Colonic mucosa (tissue), 4 donors: ENCODE measurements around the gene GPR156. TPM values are rescaled to one million over a fixed set of nuclear protein-coding genes. Genes with fewer than 3 reads are reported as not detected.
"Not testable (repeated sequence)": the region's sequence is repeated elsewhere in the genome, so short reads cannot be mapped to it uniquely, and the experiment has no call there.

Experiments
- DNase-seq: peaks from one replicate; pipeline ENCODE4 v3.0.0-alpha.2; 2020
- H3K27ac ChIP-seq: fragments of 200-600 bp; one replicate; pipeline ENCODE4 v1.8.0; 2021
- H3K27me3 ChIP-seq: fragments of 200-600 bp; one replicate; pipeline ENCODE4 v1.8.0; 2021
- H3K36me3 ChIP-seq: fragments of 200-600 bp; one replicate; pipeline ENCODE4 v1.8.0; 2021
- H3K4me1 ChIP-seq: fragments of 200-600 bp; one replicate; pipeline ENCODE4 v1.8.0; 2021; ENCODE audit warnings: mild to moderate bottlenecking
- H3K4me3 ChIP-seq: fragments of 200-600 bp; one replicate; pipeline ENCODE4 v1.8.0; 2021
- H3K9ac ChIP-seq, 2 donors: one replicate each; pipeline ENCODE4 v1.7.0; 2013; ENCODE audit warnings: control low read depth in 2 of 2, low read depth in 2 of 2, low read length in 2 of 2
- H3K9me3 ChIP-seq: fragments of 200-600 bp; one replicate; pipeline ENCODE4 v1.8.0; 2021
- intact Hi-C: fragments of 100-400 bp; cut with DNase I; formaldehyde crosslinking; loops from one replicate; pipeline ENCODE4 v1.14.1; 2022
- total RNA-seq, 2 donors: library from RNA; stranded (reverse); fragmentation: NEBNext Ultra II Directional in 1 of 2; extraction: Animal tissue kit (Norgen Biotek cat#: 25700) in 1 of 2; gene quantifications; one replicate each; pipeline ENCODE4 v1.2.1, GENCODE V29; 2021
- TF ChIP-seq, protein P1 (sequence below): fragments of 200-600 bp; IDR thresholded peaks from one replicate; pipeline ENCODE4 v1.8.0; 2022; ENCODE audit warnings: antibody characterized with exemption, mild to moderate bottlenecking
- donor health status: healthy.
- donor health status: DM: no; HTN: no; CAD: no.
- donor health status: DM: no; HTN: no; CAD: no.

Gene GPR156
- total RNA-seq, 2 donors from 2014 or later: 0.07 TPM; not detected in 1

GRCh38 chr3:120160050-120160449, 125.0 kb downstream of the GPR156 start:
- Histone ChIP-seq H3K9me3 (peaks cover under 1% of the 10 kb centered on the region), H3K27me3 (no peaks in the 10 kb centered on the region), H3K9ac (no peak overlapping the region), H3K36me3 (no peaks in the 10 kb centered on the region), H3K4me1 (no peaks in the 10 kb centered on the region), H3K27ac (no peak overlapping the region), H3K4me3 (no peak overlapping the region)
- intact Hi-C loops: no loop called here
- peak; percentile 38 for DNase-seq
- TF ChIP-seq, protein P1, sequence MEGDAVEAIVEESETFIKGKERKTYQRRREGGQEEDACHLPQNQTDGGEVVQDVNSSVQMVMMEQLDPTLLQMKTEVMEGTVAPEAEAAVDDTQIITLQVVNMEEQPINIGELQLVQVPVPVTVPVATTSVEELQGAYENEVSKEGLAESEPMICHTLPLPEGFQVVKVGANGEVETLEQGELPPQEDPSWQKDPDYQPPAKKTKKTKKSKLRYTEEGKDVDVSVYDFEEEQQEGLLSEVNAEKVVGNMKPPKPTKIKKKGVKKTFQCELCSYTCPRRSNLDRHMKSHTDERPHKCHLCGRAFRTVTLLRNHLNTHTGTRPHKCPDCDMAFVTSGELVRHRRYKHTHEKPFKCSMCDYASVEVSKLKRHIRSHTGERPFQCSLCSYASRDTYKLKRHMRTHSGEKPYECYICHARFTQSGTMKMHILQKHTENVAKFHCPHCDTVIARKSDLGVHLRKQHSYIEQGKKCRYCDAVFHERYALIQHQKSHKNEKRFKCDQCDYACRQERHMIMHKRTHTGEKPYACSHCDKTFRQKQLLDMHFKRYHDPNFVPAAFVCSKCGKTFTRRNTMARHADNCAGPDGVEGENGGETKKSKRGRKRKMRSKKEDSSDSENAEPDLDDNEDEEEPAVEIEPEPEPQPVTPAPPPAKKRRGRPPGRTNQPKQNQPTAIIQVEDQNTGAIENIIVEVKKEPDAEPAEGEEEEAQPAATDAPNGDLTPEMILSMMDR: no peak

GRCh38 chr3:120157681-120158080, 127.3 kb downstream of the GPR156 start:
- Histone ChIP-seq H3K36me3 (no peaks in the 10 kb centered on the region), H3K27me3 (no peaks in the 10 kb centered on the region), H3K27ac (no peak overlapping the region), H3K4me1 (no peaks in the 10 kb centered on the region), H3K9me3 (peaks cover 7% of the 10 kb centered on the region), H3K9ac (no peak overlapping the region), H3K4me3 (no peak overlapping the region)
- intact Hi-C loops: no loop called here
- DNase-seq: no peak
- TF ChIP-seq, protein P1: no peak

DNA sequence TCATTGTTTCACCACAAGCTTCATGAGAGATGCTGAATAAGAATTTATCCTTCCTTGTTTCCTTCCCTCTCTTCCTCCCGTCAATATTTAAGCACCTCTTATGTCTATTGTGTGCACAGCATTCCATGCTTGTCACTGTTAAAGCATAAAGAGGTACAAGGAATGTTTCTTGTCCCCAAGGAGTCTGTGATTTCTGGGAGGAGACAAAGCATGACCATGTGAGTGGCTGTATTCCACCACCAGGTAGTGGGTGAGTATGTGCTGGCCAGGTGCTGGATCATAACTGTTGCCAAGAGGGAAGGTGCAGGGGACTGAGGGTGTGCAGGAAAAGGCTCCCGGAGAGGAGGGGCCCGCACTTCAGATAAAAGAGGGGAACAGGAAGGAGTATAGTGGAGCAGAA, 127.9 kb downstream of the GPR156 start:
- TF ChIP-seq, protein P1: no peak
- no peaks in the 10 kb centered on the region for H3K36me3 ChIP-seq
- no peak overlapping the region for H3K9ac ChIP-seq
- H3K27ac ChIP-seq: no peak overlapping the region
- no peaks in the 10 kb centered on the region for H3K27me3 ChIP-seq
- no peak for DNase-seq
- no peaks in the 10 kb centered on the region for H3K4me1 ChIP-seq
- intact Hi-C loops: no loop called here
- H3K4me3 ChIP-seq: no peak overlapping the region
- peaks cover 7% of the 10 kb centered on the region for H3K9me3 ChIP-seq

DNA sequence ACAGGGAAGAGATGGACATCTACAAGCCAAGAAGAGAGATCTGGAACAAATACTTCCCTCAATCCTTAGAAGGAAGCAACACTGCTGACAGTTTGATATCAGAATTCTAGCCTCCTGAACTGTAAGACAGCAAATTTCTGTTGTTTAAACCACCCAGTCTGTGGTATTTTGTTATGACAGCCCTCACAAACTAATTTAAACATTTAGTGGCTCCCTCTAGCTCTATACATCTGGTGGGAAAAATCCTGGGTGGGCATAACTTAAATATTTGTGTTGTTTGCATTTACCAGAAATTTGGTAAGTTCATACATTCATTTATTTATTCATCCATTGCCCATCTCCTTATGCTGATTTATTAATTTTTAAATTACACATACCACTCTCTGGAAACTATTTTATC, 128.3 kb downstream of the GPR156 start:
- TF ChIP-seq, protein P1: no peak

DNA sequence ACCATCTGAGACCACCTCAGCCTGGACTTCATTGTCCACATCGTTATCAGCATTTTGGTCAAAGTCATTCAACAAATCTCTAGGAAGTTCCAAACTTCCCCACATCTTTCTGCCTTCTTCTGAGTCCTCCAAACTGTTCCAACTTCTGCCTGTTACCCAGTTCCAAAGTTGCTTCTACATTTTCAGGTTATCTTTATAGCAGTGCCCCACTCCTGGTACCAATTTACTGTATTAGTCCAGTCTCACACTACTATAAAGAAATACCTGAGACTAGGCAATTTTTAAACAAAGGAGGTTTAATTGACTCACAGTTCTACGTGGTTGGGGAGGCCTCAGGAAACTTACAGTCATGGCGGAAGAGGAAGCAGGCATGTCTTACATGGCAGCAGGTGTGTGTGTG, 129.3 kb downstream of the GPR156 start:
- H3K27ac ChIP-seq, intact Hi-C loops, H3K36me3 ChIP-seq, H3K27me3 ChIP-seq, H3K4me1 ChIP-seq, H3K4me3 ChIP-seq, H3K9ac ChIP-seq, H3K9me3 ChIP-seq, DNase-seq: not testable (repeated sequence)

More for the DNA sequence above, 128.3 kb downstream of the GPR156 start:
- DNase-seq: no peak
- Histone ChIP-seq H3K4me1 (no peaks in the 10 kb centered on the region), H3K4me3 (no peak overlapping the region), H3K36me3 (no peaks in the 10 kb centered on the region), H3K9me3 (peaks cover 7% of the 10 kb centered on the region), H3K27ac (no peak overlapping the region), H3K27me3 (no peaks in the 10 kb centered on the region), H3K9ac (no peak overlapping the region)
- intact Hi-C loops: no loop called here

DNA sequence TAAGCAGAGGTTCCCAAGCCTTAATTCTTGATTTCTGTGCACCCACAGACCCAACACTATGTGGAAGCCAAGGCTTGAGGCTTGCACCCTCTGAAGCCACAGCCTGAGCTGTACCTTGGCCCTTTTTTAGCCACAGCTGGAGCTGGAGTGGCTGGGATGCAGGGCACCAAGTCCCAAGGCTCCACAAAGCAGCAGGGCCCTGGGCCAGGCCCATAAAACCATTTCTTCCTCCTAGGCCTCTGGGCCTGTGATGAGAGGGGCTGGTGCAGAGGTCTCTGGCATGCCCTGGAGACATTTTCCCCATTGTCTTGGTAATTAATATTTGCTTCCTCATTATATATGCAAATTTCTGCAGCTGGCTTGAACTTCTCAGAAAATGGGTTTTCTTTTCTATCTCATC, 129.9 kb downstream of the GPR156 start:
- TF ChIP-seq, protein P1: no peak
- H3K27ac ChIP-seq: no peak overlapping the region
- no peaks in the 10 kb centered on the region for H3K36me3 ChIP-seq
- H3K9ac ChIP-seq: no peak overlapping the region
- H3K4me1 ChIP-seq: no peaks in the 10 kb centered on the region
- intact Hi-C loops: no loop called here
- no peak for DNase-seq
- H3K9me3 ChIP-seq: peaks cover 7% of the 10 kb centered on the region
- H3K27me3 ChIP-seq: no peaks in the 10 kb centered on the region
- H3K4me3 ChIP-seq: no peak overlapping the region
